HepG2 (cell line): ENCODE measurements around the gene AHCYL1. TPM values are rescaled to one million over a fixed set of nuclear protein-coding genes. Genes with fewer than 3 reads are reported as not detected.
A peak's percentile ranks its signal among the peaks of the same experiment; 100 is the strongest.

Experiments used
- ATAC-seq: fragments of 200-7000 bp; cut with Tn5 transposase; 3 replicates; pipeline ENCODE4 v1.9.1; 2020; ENCODE audit warnings: mild to moderate bottlenecking, moderate library complexity
- BruUV-seq: library from RNA; stranded (reverse); fragments of 400-500 nt; replicated peaks from 2 replicates; lab custom pipeline; 2021; lab: Mats Ljungman, UMichigan
- CTCF ChIA-PET: fragments of 300-600 bp; formaldehyde crosslinking; extraction: SDS; loops from one replicate; lab custom pipeline; 2021; ENCODE audit warnings: low total read pairs, inconsistent platforms, low intra/inter-chr PET ratio; lab: Yijun Ruan, JAX
- POLR2A ChIA-PET: fragments of 350-600 bp; sonication (Branson Sonifier 250); formaldehyde crosslinking; loops from one replicate; lab custom pipeline; 2020; ENCODE audit warnings: antibody characterized with exemption, inconsistent platforms; lab: Yijun Ruan, JAX
- DNase-seq: peaks from one replicate; pipeline ENCODE4 v3.0.0-alpha.2; 2015; ENCODE audit warnings: low spot score
- FAIRE-seq: peaks from 3 replicates; lab custom pipeline; 2011; peaks lifted over from hg19 to GRCh38; lab: Jason Lieb, UNC
- H2AFZ ChIP-seq: one replicate; pipeline ENCODE4 v1.6.1; 2011; ENCODE audit warnings: low read length, inconsistent platforms
- H3K27ac ChIP-seq: fragments of 300-600 bp; 3 replicates; pipeline ENCODE4 v1.8.0; 2011; ENCODE audit warnings: mixed run types, mild to moderate bottlenecking, mixed read lengths, low read length, inconsistent platforms; ENCODE audit not compliant: insufficient read depth; ENCODE audit errors: extremely low read length
- H3K27me3 ChIP-seq, 2 experiments: fragments of 200-600 bp in 1 of 2; 2 replicates in 1 of 2; 3 replicates in 1 of 2; pipeline versions ENCODE4 v1.6.0 to v1.8.0; 2011; ENCODE audit warnings: low read length in 2 of 2, mild to moderate bottlenecking in 2 of 2, moderate library complexity in 2 of 2, inconsistent platforms in 1 of 2; ENCODE audit not compliant: insufficient read depth in 2 of 2, control insufficient read depth in 1 of 2
- H3K36me3 ChIP-seq, 2 experiments: fragments of 200-600 bp in 1 of 2; replicated peaks in 1 of 2; 2 replicates in 1 of 2; 3 replicates in 1 of 2; pipeline versions ENCODE4 v1.5.1 to v1.8.0; 2011; ENCODE audit warnings: low read length in 2 of 2, inconsistent platforms in 1 of 2; ENCODE audit not compliant: insufficient read depth in 2 of 2, control insufficient read depth in 1 of 2
- H3K4me1 ChIP-seq: 2 replicates; pipeline ENCODE4 v1.5.1; 2012; ENCODE audit warnings: low read length, inconsistent platforms; ENCODE audit not compliant: insufficient read depth
- H3K4me2 ChIP-seq: 2 replicates; pipeline ENCODE4 v1.6.0; 2011; ENCODE audit warnings: low read depth, low read length, inconsistent platforms
- H3K4me3 ChIP-seq, 3 experiments: fragments of 200-600 bp in 1 of 3; sonication (generic), shearing (Covaris generic) in 1 of 3; replicated peaks in 1 of 3; 2 replicates each; pipeline ENCODE4 v1.5.1; 2011 to 2016; ENCODE audit warnings: low read length in 3 of 3, inconsistent platforms in 2 of 3, low read depth in 2 of 3, mild to moderate bottlenecking in 2 of 3, control low read depth in 1 of 3, mixed read lengths in 1 of 3; ENCODE audit not compliant: insufficient read depth in 1 of 3
- H3K79me2 ChIP-seq: one replicate; pipeline ENCODE4 v1.6.1; 2011; ENCODE audit warnings: low read length, inconsistent platforms; ENCODE audit not compliant: insufficient read depth
- H3K9ac ChIP-seq: 2 replicates; pipeline ENCODE4 v1.6.0; 2011; ENCODE audit warnings: mild to moderate bottlenecking, low read depth, low read length, inconsistent platforms; ENCODE audit not compliant: insufficient read depth
- H3K9me3 ChIP-seq: 2 replicates; pipeline ENCODE4 v1.5.1; 2012; ENCODE audit warnings: mild to moderate bottlenecking, low read length
- H4K20me1 ChIP-seq: 2 replicates; pipeline ENCODE4 v1.6.0; 2011; ENCODE audit warnings: inconsistent platforms, mild to moderate bottlenecking, low read length, moderate library complexity; ENCODE audit not compliant: insufficient read depth
- ASH2L ChIP-seq: fragments of 300-600, 200-600 bp; sonication (generic); IDR thresholded peaks from 2 replicates; pipeline ENCODE4 v1.7.0; 2017; ENCODE audit warnings: low read depth, mild to moderate bottlenecking, moderate library complexity, mixed read lengths, low read length; ENCODE audit not compliant: insufficient read length
- ATF3 ChIP-seq: sonication (generic); formaldehyde crosslinking; IDR thresholded peaks from 2 replicates; pipeline ENCODE4 v1.4.0; 2020; ENCODE audit warnings: missing genetic modification reagents
- ATF7 ChIP-seq, 2 experiments: fragments of 450-650 bp in 1 of 2; sonication (generic) in 1 of 2; formaldehyde crosslinking in 1 of 2; IDR thresholded peaks; 2 replicates each; pipeline versions ENCODE4 v1.4.0 to v1.6.1; 2016 to 2020; ENCODE audit warnings: antibody characterized with exemption in 1 of 2, mild to moderate bottlenecking in 1 of 2, missing genetic modification reagents in 1 of 2
- DMAP1 ChIP-seq: IDR thresholded peaks from 2 replicates; pipeline ENCODE4 v1.6.1; 2016
- DZIP1 ChIP-seq: sonication (generic); formaldehyde crosslinking; IDR thresholded peaks from 2 replicates; pipeline ENCODE4 v1.5.0; 2020; ENCODE audit warnings: mild to moderate bottlenecking, missing genetic modification reagents
- HMGXB4 ChIP-seq, 2 experiments: sonication (generic) in 1 of 2; formaldehyde crosslinking in 1 of 2; IDR thresholded peaks; 2 replicates each; pipeline versions ENCODE4 v1.4.0 to v1.6.1; 2018 to 2020; ENCODE audit warnings: missing genetic modification reagents in 2 of 2, borderline replicate concordance in 1 of 2, low read depth in 1 of 2, mild to moderate bottlenecking in 1 of 2, missing biosample characterization in 1 of 2
- RBFOX2 ChIP-seq: fragments of 200-400 bp; formaldehyde crosslinking; IDR thresholded peaks from 2 replicates; pipeline ENCODE4 v1.6.1; 2017; ENCODE audit warnings: low read depth, mild to moderate bottlenecking, low read length
- ZKSCAN1 ChIP-seq: fragments of 150-350 bp; IDR thresholded peaks from 2 replicates; pipeline ENCODE4 v1.6.1; 2014; ENCODE audit warnings: low read length
- ZNF264 ChIP-seq: sonication (generic); formaldehyde crosslinking; IDR thresholded peaks from 2 replicates; pipeline ENCODE4 v1.4.0; 2020; ENCODE audit warnings: missing genetic modification reagents
- ZNF597 ChIP-seq: sonication (generic); formaldehyde crosslinking; IDR thresholded peaks from 2 replicates; pipeline ENCODE4 v1.5.0; 2020; ENCODE audit warnings: missing genetic modification reagents
- WGBS: methylation state at CpG from one replicate; pipeline ENCODE4 v1.1.6; 2017; ENCODE audit warnings: low lambda C conversion rate; 5-methylcytosine and 5-hydroxymethylcytosine counted together
- in situ Hi-C: cut with HindIII; loops from 2 replicates; pipeline ENCODE4 v1.10.0; 2017; ENCODE audit warnings: low pct_unique_long_range_greater_than_20kb; ENCODE audit not compliant: extremely low pct_ligation_motif_present
- intact Hi-C: fragments of 100-400 bp; cut with micrococcal nuclease; formaldehyde crosslinking; loops from one replicate; pipeline ENCODE4 v1.10.0; 2022; ENCODE audit not compliant: unreplicated experiment
- polyA plus RNA-seq, 8 experiments: library from polyadenylated mRNA; depleted of rRNA in 3 of 8; stranded (reverse) in 7 of 8; unstranded in 1 of 8; fragments of >200 nt; fragmentation: Illumina TruSeq in 4 of 8; extraction: Trizol in 4 of 8; gene quantifications; 2 replicates each; pipeline versions ENCODE4 v1.2.1 to v1.2.3, GENCODE V29; 2011 to 2016; ENCODE audit warnings: low read depth in 4 of 8, missing spikeins in 1 of 8, mixed read lengths in 1 of 8; ENCODE audit not compliant: insufficient read depth in 1 of 8
- total RNA-seq, 5 experiments: library from RNA; depleted of rRNA; stranded (reverse); fragments of >200 nt; fragmentation: Illumina TruSeq; extraction: Trizol; gene quantifications; 2 replicates each; pipeline ENCODE4 v1.2.3, GENCODE V29; 2016; ENCODE audit warnings: low read depth in 1 of 5
- TF ChIP-seq, protein P1 (sequence below): IDR thresholded peaks from 2 replicates; pipeline ENCODE4 v1.6.1; 2016

Gene AHCYL1
- total and polyA plus RNA-seq, 2 of the 13 experiments (the other 11 are each of a cell fraction or from before 2014, with no cell fraction given), result 40.9 to 76.3 TPM

- DNase-seq (no peak), FAIRE-seq (no peak), ATAC-seq (no peak)
- Histone ChIP-seq H3K27me3 (no peaks in the 10 kb centered on the region), H3K4me1 (peaks cover 52% of the 10 kb centered on the region), H4K20me1 (no peaks in the 10 kb centered on the region), H3K27ac (no peak overlapping the region), H2AFZ (no peak overlapping the region), H3K4me2 (no peak overlapping the region), H3K36me3 (no peaks in the 10 kb centered on the region), H3K79me2 (no peaks in the 10 kb centered on the region), H3K9me3 (no peaks in the 10 kb centered on the region), H3K9ac (no peak overlapping the region), H3K4me3 (no peak overlapping the region)
- in situ Hi-C loops (no loop called here), intact Hi-C loops (no loop called here)
- WGBS, result 98% methylated on average over 1 of the region's 1 CpG
- ChIA-PET CTCF (no interaction called here), POLR2A (no interaction called here)
- no peak for TF ChIP-seq ASH2L
- TF ChIP-seq DMAP1 (CRISPR knock-in tag), result no peak
- no peak for TF ChIP-seq DZIP1 (CRISPR knock-in tag)
- peak; percentile 59; the same call in 1 of the 2 replicates for TF ChIP-seq ZKSCAN1
- BruUV-seq, result no TSS peak
Measured at GRCh38 chr1:109950038-109950437, 34.5 kb upstream of the AHCYL1 start.

DNA sequence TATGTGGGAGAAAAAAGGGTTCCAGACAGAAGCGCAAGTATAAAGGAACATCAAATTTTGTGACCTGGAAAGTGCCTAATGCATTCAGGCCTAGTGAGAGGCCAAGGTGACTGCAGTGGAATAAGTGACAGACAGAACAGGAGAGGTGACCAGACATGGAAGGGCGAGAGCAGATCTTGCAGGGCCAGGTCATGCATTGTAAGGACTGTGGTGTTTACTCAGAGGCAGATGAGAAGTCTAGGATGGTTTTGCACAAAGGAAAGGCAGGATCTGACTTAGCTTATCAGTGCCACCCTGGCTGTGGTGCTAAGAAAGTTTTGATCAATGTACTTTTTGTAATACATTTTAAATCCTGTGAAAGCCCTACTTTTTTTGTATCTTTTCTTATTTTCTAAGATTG is 34.1 kb upstream of the AHCYL1 start:
- H3K4me3 ChIP-seq, result no peak overlapping the region
- no peaks in the 10 kb centered on the region for H3K79me2 ChIP-seq
- POLR2A ChIA-PET, result no interaction called here
- H2AFZ ChIP-seq, result no peak overlapping the region
- DNase-seq, result no peak
- peaks cover 52% of the 10 kb centered on the region for H3K4me1 ChIP-seq
- H3K4me2 ChIP-seq, result no peak overlapping the region
- no peaks in the 10 kb centered on the region for H3K36me3 ChIP-seq
- no peaks in the 10 kb centered on the region for H3K27me3 ChIP-seq
- WGBS, result 100% methylated on average over 2 of the region's 2 CpGs
- intact Hi-C loops, result no loop called here
- no peaks in the 10 kb centered on the region for H3K9me3 ChIP-seq
- H4K20me1 ChIP-seq, result no peaks in the 10 kb centered on the region
- CTCF ChIA-PET, result no interaction called here
- H3K27ac ChIP-seq, result no peak overlapping the region
- ATAC-seq, result no peak
- no peak for FAIRE-seq
- in situ Hi-C loops, result no loop called here
- no TSS peak for BruUV-seq
- no peak overlapping the region for H3K9ac ChIP-seq
- TF ChIP-seq ZNF264 (CRISPR knock-in tag), result no peak
- TF ChIP-seq RBFOX2, result no peak
- TF ChIP-seq, protein P1, sequence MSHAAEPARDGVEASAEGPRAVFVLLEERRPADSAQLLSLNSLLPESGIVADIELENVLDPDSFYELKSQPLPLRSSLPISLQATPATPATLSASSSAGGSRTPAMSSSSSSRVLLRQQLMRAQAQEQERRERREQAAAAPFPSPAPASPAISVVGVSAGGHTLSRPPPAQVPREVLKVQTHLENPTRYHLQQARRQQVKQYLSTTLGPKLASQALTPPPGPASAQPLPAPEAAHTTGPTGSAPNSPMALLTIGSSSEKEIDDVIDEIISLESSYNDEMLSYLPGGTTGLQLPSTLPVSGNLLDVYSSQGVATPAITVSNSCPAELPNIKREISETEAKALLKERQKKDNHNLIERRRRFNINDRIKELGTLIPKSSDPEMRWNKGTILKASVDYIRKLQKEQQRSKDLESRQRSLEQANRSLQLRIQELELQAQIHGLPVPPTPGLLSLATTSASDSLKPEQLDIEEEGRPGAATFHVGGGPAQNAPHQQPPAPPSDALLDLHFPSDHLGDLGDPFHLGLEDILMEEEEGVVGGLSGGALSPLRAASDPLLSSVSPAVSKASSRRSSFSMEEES (CRISPR knock-in tag), result no peak
- TF ChIP-seq ATF7 (IDR thresholded peaks at IDR 0.05), result no peak
- TF ChIP-seq ATF7 (CRISPR knock-in tag; IDR thresholded peaks at IDR 0.05), result no peak
- no peak for TF ChIP-seq ATF3
- TF ChIP-seq ZNF597 (CRISPR knock-in tag), result no peak
- no peak for TF ChIP-seq HMGXB4 (CRISPR knock-in tag; IDR thresholded peaks at IDR 0.05; ENCODE audit: borderline replicate concordance in 1 of 2, low read depth in 1 of 2)
